Measurements from ENCODE around the gene ZNRD2. TPM values are rescaled to one million over a fixed set of nuclear protein-coding genes. Genes with fewer than 3 reads are reported as not detected.
"Not testable (repeated sequence)": the region's sequence is repeated elsewhere in the genome, so short reads cannot be mapped to it uniquely, and the experiment has no call there.

The ZNRD2 gene
- total RNA-seq, 5 donors from 2014 or later (not counting 1 experiment from before 2014, with no cell fraction given) = 32.5 to 36.9 (median 34.5) TPM

DNA sequence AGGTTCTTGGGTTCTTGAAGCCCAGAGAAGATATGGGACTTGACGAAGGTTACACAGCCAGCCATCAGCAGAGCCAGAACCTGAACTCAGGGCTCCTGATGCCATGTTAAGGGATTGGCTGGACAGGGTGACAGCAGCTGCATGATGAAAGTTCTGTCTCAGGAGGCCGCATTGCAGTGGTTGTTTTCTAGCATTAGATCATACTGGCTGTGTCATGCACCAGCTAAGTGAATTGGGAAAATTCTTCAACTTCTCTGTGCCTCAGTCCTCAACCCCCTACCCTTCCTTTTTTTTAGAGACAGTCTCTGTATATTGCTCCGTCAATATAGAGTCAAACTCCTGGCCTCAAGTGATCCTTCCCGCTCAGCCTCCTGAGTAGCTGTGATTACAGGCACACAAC is 6.7 kb upstream of the ZNRD2 start:
- Mint-ChIP-seq H3K4me3 (peak overlapping the region in 1 of 3 donors; percentile 98), H3K27me3 (no peaks in the 10 kb centered on the region), H3K4me1 (peaks cover 66 to 72% (median 67%) of the 10 kb centered on the region in 3 donors), H3K9me3 (no peaks in the 10 kb centered on the region), H3K27ac (peak overlapping the region; percentile 98 to 99), H3K36me3 (peaks cover 4% of the 10 kb centered on the region)
- ChIA-PET CTCF (interaction anchor here in 1 of 2 donors (1.5 kb wide), 1 partner anchor 18 kb away, joined by 3 read pairs; no protein-coding TSS in a partner anchor), POLR2A (interaction anchor here in 1 of 2 donors (0.6 kb wide), 1 partner anchor 626 kb away, joined by 11 read pairs; no protein-coding TSS in a partner anchor)
- H3K4me1 ChIP-seq (ENCODE audit: control insufficient read depth in 1 of 2, extremely low read depth in 1 of 2, insufficient read depth in 2 of 2, low read length in 2 of 2) = peaks cover 21 to 79% of the 10 kb centered on the region in 2 experiments
- H3K27me3 ChIP-seq (replicated peaks in 1 of 2; ENCODE audit: control insufficient read depth in 2 of 2, extremely low read depth in 1 of 2, insufficient read depth in 2 of 2, low read length in 1 of 2) = no peaks in the 10 kb centered on the region
- H3K36me3 ChIP-seq (ENCODE audit: control insufficient read depth in 2 of 2, extremely low read depth in 1 of 2, insufficient read depth in 1 of 2, low read length in 1 of 2) = peaks cover 0 to 11% of the 10 kb centered on the region in 2 donors
- 97% methylated on average over 3 of the region's 4 CpGs for WGBS (ENCODE audit: insufficient coverage)
- DNase-seq (no peak), ATAC-seq (replicated peaks in 1 of 4) (no peak)
- H3K9me3 ChIP-seq = no peaks in the 10 kb centered on the region
- no peak overlapping the region for H3K27ac ChIP-seq (ENCODE audit: low read length)
- no peak overlapping the region for H3K4me3 ChIP-seq (ENCODE audit: control insufficient read depth in 1 of 2, extremely low read depth in 1 of 2, low read length in 1 of 2)

DNA sequence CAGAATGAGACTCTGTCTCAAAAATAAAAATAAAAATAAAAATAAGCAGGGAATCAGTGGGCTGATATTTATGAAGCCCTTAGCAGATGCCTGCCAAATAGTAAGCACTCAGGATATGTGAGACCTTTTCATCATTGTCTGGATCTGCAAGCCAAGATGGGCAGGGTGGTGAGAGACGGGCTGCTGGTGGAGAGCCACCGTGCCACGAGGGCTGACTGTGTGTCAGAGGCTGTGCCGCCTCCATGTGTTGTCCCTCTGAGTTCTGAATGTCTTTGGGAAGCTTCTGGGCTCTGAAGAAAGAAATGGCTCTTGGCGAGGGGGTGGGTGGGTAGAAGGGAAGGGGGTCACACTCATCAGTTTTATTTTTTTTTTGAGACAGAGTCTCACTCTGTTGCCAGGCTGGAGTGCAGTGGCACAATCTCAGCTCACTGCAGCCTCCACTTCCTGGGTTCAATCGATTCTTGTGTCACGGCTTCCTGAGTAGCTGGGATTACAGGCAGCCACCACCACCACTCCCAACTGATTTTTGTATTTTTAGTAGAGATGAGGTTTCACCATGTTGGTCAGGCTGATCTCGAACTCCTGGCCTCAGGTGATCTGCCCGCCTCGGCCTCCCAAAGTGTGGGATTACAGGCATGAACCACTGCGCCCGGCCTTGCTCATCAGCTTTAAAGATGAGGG is 5.3 kb upstream of the ZNRD2 start:
- H3K36me3 ChIP-seq (ENCODE audit: control insufficient read depth in 2 of 2, extremely low read depth in 1 of 2, insufficient read depth in 1 of 2, low read length in 1 of 2) = peaks cover 0 to 13% of the 10 kb centered on the region in 2 donors
- H3K4me1 Mint-ChIP-seq = peaks cover 65 to 70% (median 70%) of the 10 kb centered on the region in 3 donors
- H3K4me3 ChIP-seq (ENCODE audit: control insufficient read depth in 1 of 2, extremely low read depth in 1 of 2, low read length in 1 of 2) = peak overlapping the region in 1 of 2 donors; percentile 24
- peaks cover 23 to 78% of the 10 kb centered on the region in 2 experiments for H3K4me1 ChIP-seq (ENCODE audit: control insufficient read depth in 1 of 2, extremely low read depth in 1 of 2, insufficient read depth in 2 of 2, low read length in 2 of 2)
- WGBS (ENCODE audit: insufficient coverage) = 9% methylated on average over 4 of the region's 12 CpGs
- DNase-seq (peak in 1 of 35 experiments; percentile 50), ATAC-seq (replicated peaks in 1 of 4) (peak in 3 of 4 experiments; percentile 16 to 22 (median 20))
- peak overlapping the region; percentile 65 to 98 (median 73) for H3K4me3 Mint-ChIP-seq
- not testable (repeated sequence) for H3K9me3 ChIP-seq; H3K27me3 Mint-ChIP-seq; H3K27me3 ChIP-seq (replicated peaks in 1 of 2; ENCODE audit: control insufficient read depth in 2 of 2, extremely low read depth in 1 of 2, insufficient read depth in 2 of 2, low read length in 1 of 2); H3K36me3 Mint-ChIP-seq; H3K9me3 Mint-ChIP-seq
- POLR2A ChIA-PET = interaction anchor here (0.6 to 1.7 kb wide), 4 partner anchors 8 to 66 kb away, joined by 3 to 10 read pairs (median 5); partner anchors contain the start of gene MALAT1 (in 1 of the 2)
- CTCF ChIA-PET = interaction anchor here (0.7 to 2.1 kb wide), 6 partner anchors 18 to 50 kb away, joined by 3 to 17 read pairs (median 4); no protein-coding TSS in a partner anchor
- peak overlapping the region; percentile 98 to 99 for H3K27ac Mint-ChIP-seq
- peak overlapping the region; percentile 90 for H3K27ac ChIP-seq (ENCODE audit: low read length)

DNA sequence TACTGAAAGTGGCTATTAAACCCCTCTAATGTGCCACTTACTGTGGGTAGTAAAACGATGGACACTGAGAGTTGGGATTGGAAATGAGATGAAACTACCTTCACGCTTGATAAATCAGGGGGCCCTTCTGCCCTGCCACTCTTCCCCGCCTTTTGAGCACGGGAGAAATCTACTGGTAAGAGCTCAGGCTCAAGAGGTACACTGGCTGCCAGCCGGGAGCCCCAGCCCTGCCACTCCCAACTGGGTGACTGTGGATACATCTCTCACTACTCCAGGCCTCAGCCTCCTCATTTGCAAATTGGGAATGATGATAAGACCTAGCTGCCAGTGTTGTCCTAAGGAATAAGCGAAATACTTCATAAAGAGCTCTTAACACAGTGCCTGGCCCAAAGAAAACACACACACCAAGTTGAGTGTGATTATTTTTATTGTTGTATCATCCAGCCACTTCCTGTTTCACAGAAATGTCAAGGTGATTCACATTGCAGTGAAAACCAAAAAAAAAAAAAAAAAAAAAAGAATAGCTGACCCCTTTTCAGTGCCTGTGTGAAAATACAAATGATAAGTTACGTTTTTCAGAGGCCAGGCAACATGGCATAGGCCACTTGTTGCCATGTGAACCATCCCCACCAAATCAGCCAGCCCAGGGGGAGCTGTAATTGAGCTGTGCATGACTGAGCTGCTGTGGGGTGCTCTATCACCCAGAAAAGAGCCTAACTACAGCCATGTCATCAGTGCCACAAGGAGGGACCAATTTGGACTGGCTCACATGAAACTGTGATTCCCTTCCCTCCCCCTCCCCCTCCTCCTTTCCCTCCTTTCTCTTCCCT is 4.4 kb upstream of the ZNRD2 start:
- WGBS (ENCODE audit: insufficient coverage) = 50% methylated on average over 3 of the region's 7 CpGs
- H3K4me1 Mint-ChIP-seq = peaks cover 65 to 68% (median 65%) of the 10 kb centered on the region in 3 donors
- DNase-seq = peak in 23 of 35 experiments; percentile 43 to 72 (median 53)

DNA sequence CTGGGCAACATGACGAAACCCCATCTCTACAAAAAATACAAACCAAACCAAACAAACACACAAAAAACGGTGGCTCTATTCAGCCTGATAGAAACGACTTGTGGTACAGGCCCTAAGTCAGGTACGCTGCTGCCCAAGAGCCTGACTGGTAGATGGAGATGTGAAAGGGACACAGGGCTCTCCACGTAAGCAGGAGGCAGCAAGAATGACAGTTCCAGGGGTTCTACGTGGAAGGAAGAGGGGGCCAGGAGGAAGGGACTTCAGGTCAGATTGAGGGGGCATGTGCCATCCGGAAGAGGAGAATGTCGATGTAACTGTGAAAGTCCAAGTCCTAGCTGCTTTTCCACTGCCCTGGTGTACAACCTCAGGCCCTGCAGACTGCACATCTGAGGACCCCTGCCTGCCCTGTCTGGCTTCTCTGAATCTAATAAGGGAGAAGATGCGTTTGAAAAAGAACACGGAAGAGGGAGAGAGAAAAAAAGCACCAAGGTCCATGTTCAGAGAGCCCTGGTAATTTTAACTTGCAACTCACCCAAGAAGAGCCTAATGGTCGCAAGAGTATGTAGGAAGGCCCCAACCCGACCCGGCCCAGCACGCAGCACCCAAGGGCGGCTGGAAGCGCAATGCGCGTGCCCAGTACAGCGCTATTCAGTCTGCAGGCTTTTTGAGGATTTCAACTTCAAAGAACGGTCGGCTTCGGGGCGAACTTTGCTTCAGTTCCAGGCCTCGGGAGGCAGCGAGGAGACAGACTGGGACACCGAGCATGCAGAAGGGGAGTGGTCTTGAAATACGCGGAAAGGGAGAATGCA is 909 bp upstream of the ZNRD2 start:
- Histone ChIP-seq H3K27me3 (replicated peaks in 1 of 2; ENCODE audit: control insufficient read depth in 2 of 2, extremely low read depth in 1 of 2, insufficient read depth in 2 of 2, low read length in 1 of 2) (no peaks in the 10 kb centered on the region), H3K36me3 (ENCODE audit: control insufficient read depth in 2 of 2, extremely low read depth in 1 of 2, insufficient read depth in 1 of 2, low read length in 1 of 2) (peaks cover 0 to 17% of the 10 kb centered on the region in 2 donors), H3K9me3 (no peaks in the 10 kb centered on the region), H3K4me1 (ENCODE audit: control insufficient read depth in 1 of 2, extremely low read depth in 1 of 2, insufficient read depth in 2 of 2, low read length in 2 of 2) (peaks cover 39 to 87% of the 10 kb centered on the region in 2 experiments), H3K27ac (ENCODE audit: low read length) (peak overlapping the region; percentile 100), H3K4me3 (ENCODE audit: control insufficient read depth in 1 of 2, extremely low read depth in 1 of 2, low read length in 1 of 2) (peak overlapping the region; percentile 76 to 83)
- POLR2A ChIA-PET = interaction anchor here (0.6 to 1.2 kb wide), 3 partner anchors 70 to 741 kb away, joined by 3 to 6 read pairs (median 4); partner anchors contain the start of gene MALAT1 (in 1 of the 2)
- peak; percentile 30 to 38 (median 34) for ATAC-seq (replicated peaks in 1 of 4)
- peak overlapping the region; percentile 98 for H3K27ac Mint-ChIP-seq
- no peaks in the 10 kb centered on the region for H3K27me3 Mint-ChIP-seq
- DNase-seq = peak in 10 of 35 experiments; percentile 46 to 75 (median 71)
- WGBS (ENCODE audit: insufficient coverage) = 3% methylated on average over 23 of the region's 28 CpGs
- H3K4me3 Mint-ChIP-seq = peak overlapping the region; percentile 98 to 99 (median 98)
- peaks cover 9% of the 10 kb centered on the region for H3K36me3 Mint-ChIP-seq
- CTCF ChIA-PET = interaction anchor here in 1 of 2 donors (0.7 to 2.3 kb wide), 4 partner anchors 10 to 269 kb away, joined by 3 to 12 read pairs (median 6); no protein-coding TSS in a partner anchor
- H3K4me1 Mint-ChIP-seq = peaks cover 72 to 86% (median 78%) of the 10 kb centered on the region in 3 donors
- H3K9me3 Mint-ChIP-seq = no peaks in the 10 kb centered on the region

More for the DNA sequence above, 4.4 kb upstream of the ZNRD2 start:
- peaks cover 0 to 13% of the 10 kb centered on the region in 2 donors for H3K36me3 ChIP-seq (ENCODE audit: control insufficient read depth in 2 of 2, extremely low read depth in 1 of 2, insufficient read depth in 1 of 2, low read length in 1 of 2)
- no peak for ATAC-seq (replicated peaks in 1 of 4)
- POLR2A ChIA-PET = interaction anchor here (0.5 to 1.7 kb wide), 11 partner anchors 10 to 1055 kb away, joined by 3 to 10 read pairs (median 3); partner anchors contain the start of genes EHBP1L1 (in 1 of the 2) and MALAT1 (in 1 of the 2)
- Mint-ChIP-seq H3K36me3 (peaks cover 9% of the 10 kb centered on the region), H3K4me3 (peak overlapping the region; percentile 65 to 98 (median 73)), H3K27ac (peak overlapping the region; percentile 98 to 99), H3K9me3 (no peaks in the 10 kb centered on the region), H3K27me3 (no peaks in the 10 kb centered on the region)
- CTCF ChIA-PET = interaction anchor here (0.7 to 2.1 kb wide), 13 partner anchors 9 to 642 kb away, joined by 3 to 17 read pairs (median 5); partner anchors contain the start of gene EHBP1L1 (in 1 of the 2)
- no peaks in the 10 kb centered on the region for H3K27me3 ChIP-seq (replicated peaks in 1 of 2; ENCODE audit: control insufficient read depth in 2 of 2, extremely low read depth in 1 of 2, insufficient read depth in 2 of 2, low read length in 1 of 2)
- H3K9me3 ChIP-seq = no peaks in the 10 kb centered on the region
- H3K4me1 ChIP-seq (ENCODE audit: control insufficient read depth in 1 of 2, extremely low read depth in 1 of 2, insufficient read depth in 2 of 2, low read length in 2 of 2) = peaks cover 23 to 75% of the 10 kb centered on the region in 2 experiments
- H3K4me3 ChIP-seq (ENCODE audit: control insufficient read depth in 1 of 2, extremely low read depth in 1 of 2, low read length in 1 of 2) = peak overlapping the region; percentile 24 to 39
- peak overlapping the region; percentile 90 for H3K27ac ChIP-seq (ENCODE audit: low read length)

DNA sequence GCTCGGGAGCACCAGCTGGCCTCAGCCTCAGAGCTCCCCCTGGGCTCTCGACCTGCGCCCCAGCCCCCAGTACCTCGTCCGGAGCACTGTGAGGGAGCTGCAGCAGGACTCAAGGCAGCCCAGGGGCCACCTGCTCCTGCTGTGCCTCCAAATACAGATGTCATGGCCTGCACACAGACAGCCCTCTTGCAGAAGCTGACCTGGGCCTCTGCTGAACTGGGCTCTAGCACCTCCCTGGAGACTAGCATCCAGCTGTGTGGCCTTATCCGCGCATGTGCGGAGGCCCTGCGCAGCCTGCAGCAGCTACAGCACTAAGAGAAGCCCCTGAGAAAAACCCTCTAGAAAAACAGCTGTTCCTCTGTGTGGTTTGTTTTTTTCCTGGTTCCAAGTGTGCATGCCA is 1.1 kb downstream of the ZNRD2 start:
- H3K27me3 Mint-ChIP-seq = no peaks in the 10 kb centered on the region
- H3K27me3 ChIP-seq (replicated peaks in 1 of 2; ENCODE audit: control insufficient read depth in 2 of 2, extremely low read depth in 1 of 2, insufficient read depth in 2 of 2, low read length in 1 of 2) = no peaks in the 10 kb centered on the region
- H3K9me3 ChIP-seq = no peaks in the 10 kb centered on the region
- CTCF ChIA-PET = interaction anchor here (0.5 to 2.3 kb wide), 5 partner anchors 20 to 43 kb away, joined by 3 to 12 read pairs (median 4); no protein-coding TSS in a partner anchor
- POLR2A ChIA-PET = interaction anchor here in 1 of 2 donors (0.6 to 1.2 kb wide), 2 partner anchors 19 to 98 kb away, joined by 3 to 6 read pairs; no protein-coding TSS in a partner anchor
- peak overlapping the region; percentile 98 to 99 (median 98) for H3K4me3 Mint-ChIP-seq
- peak overlapping the region; percentile 91 to 93 for H3K27ac Mint-ChIP-seq
- H3K36me3 ChIP-seq (ENCODE audit: control insufficient read depth in 2 of 2, extremely low read depth in 1 of 2, insufficient read depth in 1 of 2, low read length in 1 of 2) = peaks cover 0 to 17% of the 10 kb centered on the region in 2 donors
- H3K9me3 Mint-ChIP-seq = no peaks in the 10 kb centered on the region
- peak overlapping the region; percentile 100 for H3K27ac ChIP-seq (ENCODE audit: low read length)
- ATAC-seq (replicated peaks in 1 of 4) = no peak
- no peak for DNase-seq
- peak overlapping the region; percentile 76 to 83 for H3K4me3 ChIP-seq (ENCODE audit: control insufficient read depth in 1 of 2, extremely low read depth in 1 of 2, low read length in 1 of 2)
- peaks cover 9% of the 10 kb centered on the region for H3K36me3 Mint-ChIP-seq
- peaks cover 67 to 76% (median 72%) of the 10 kb centered on the region in 3 donors for H3K4me1 Mint-ChIP-seq
- 70% methylated on average over 6 of the region's 9 CpGs for WGBS (ENCODE audit: insufficient coverage)
- peaks cover 30 to 81% of the 10 kb centered on the region in 2 experiments for H3K4me1 ChIP-seq (ENCODE audit: control insufficient read depth in 1 of 2, extremely low read depth in 1 of 2, insufficient read depth in 2 of 2, low read length in 2 of 2)

All from T-cell (primary cell).